Left ventricle myocardium superior (tissue), 1 donor: ENCODE measurements around the gene TBC1D3D. TPM values are rescaled to one million over a fixed set of nuclear protein-coding genes. Genes with fewer than 3 reads are reported as not detected.
"Not testable (repeated sequence)": the region's sequence is repeated elsewhere in the genome, so short reads cannot be mapped to it uniquely, and the experiment has no call there.

Source experiments
- ATAC-seq: fragments of 200-7000 bp; cut with Tn5 transposase; one replicate; pipeline ENCODE4 v1.9.1; 2020; ENCODE audit warnings: mild to moderate bottlenecking, moderate library complexity
- DNase-seq: peaks from one replicate; pipeline ENCODE4 v3.0.0-alpha.2; 2020
- intact Hi-C: fragments of 100-400 bp; cut with micrococcal nuclease; formaldehyde crosslinking; loops from one replicate; pipeline ENCODE4 v1.11.0; 2022
- long read RNA-seq: library from polyadenylated mRNA; unstranded; transcript quantifications from one replicate; pipeline ENCODE4 v2.0.0, GENCODE V29; 2021
- total RNA-seq: library from RNA; stranded (reverse); fragmentation: NEBNext Ultra II Directional; extraction: Animal tissue kit (Norgen Biotek cat#: 25700); gene quantifications from one replicate; pipeline ENCODE4 v1.2.1, GENCODE V29; 2021
- donor health status: DM: no; HTN: yes; CAD: no; lungs with severe emphysema.

Gene TBC1D3D
- not detected for total RNA-seq
- long read RNA-seq, result 0 reads

DNA sequence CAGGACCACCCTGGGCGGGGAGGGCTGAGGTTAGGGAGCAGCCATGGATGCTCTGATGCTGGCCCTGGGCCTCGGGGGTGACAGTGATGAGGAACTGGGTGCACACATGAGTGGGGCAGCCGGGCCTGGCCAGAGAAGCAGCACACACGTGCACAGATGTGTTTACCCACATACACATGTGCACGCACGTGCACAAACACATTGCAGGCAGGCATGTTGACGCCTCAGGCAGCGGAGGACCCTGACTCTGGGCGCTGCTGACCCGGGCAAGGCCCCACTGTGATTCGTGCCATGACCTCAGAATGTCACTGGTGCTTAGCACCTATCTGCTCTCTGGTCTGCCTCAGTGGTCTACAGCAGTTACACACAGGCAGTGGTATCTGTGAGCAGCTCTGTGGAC is at the start of gene TBC1D3D:
TBC1D3D (plus strand) TSS at position 301 of the 400 bp plus-strand sequence. CDS start 1,585 bp downstream, outside the sequence.
- intact Hi-C loops, ATAC-seq, DNase-seq: not testable (repeated sequence)

DNA sequence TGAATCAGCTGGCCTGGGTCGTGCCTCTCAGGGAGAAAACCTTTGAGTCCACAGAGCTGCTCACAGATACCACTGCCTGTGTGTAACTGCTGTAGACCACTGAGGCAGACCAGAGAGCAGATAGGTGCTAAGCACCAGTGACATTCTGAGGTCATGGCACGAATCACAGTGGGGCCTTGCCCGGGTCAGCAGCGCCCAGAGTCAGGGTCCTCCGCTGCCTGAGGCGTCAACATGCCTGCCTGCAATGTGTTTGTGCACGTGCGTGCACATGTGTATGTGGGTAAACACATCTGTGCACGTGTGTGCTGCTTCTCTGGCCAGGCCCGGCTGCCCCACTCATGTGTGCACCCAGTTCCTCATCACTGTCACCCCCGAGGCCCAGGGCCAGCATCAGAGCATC is 14.8 kb upstream of the TBC1D3D start, which contains the start of gene TBC1D3L:
TBC1D3L (minus strand) TSS at position 101 of the 400 bp plus-strand sequence. CDS start 1,540 bp downstream, outside the sequence.
- ATAC-seq, DNase-seq, intact Hi-C loops: not testable (repeated sequence)

Other genes with a start within 250 kb of the TBC1D3D start
- not detected for gene TBC1D3K, start 79.6 kb upstream of the TBC1D3D start, total RNA-seq
- 8.6 TPM for gene TBC1D3L, start 14.9 kb upstream of the TBC1D3D start, total RNA-seq
- gene TBC1D3C, start 64.7 kb downstream of the TBC1D3D start, total RNA-seq, result not detected
- gene TBC1D3E, start 124.0 kb downstream of the TBC1D3D start, total RNA-seq, result not detected
- not detected for gene TBC1D3, start 188.6 kb downstream of the TBC1D3D start, total RNA-seq